WERI-Rb-1 (cell line): ENCODE data around the gene EVL.

Experiments used
- DNase-seq: peaks from one replicate; pipeline ENCODE4 v3.0.0-alpha.2; 2020
- H3K27ac ChIP-seq: fragments of 250-450 bp; sonication (Bioruptor Pico); 2 replicates; pipeline ENCODE4 v1.5.1; 2020; ENCODE audit warnings: mild to moderate bottlenecking, moderate library complexity
- H3K27me3 ChIP-seq: fragments of 250-450 bp; sonication (Bioruptor Pico); 2 replicates; pipeline ENCODE4 v1.5.1; 2021; ENCODE audit warnings: mild to moderate bottlenecking, low read depth, moderate library complexity; ENCODE audit not compliant: insufficient read depth, severe bottlenecking
- H3K36me3 ChIP-seq: fragments of 250-450 bp; sonication (Bioruptor Pico); 2 replicates; pipeline ENCODE4 v1.5.1; 2020; ENCODE audit warnings: mild to moderate bottlenecking, moderate library complexity
- H3K4me3 ChIP-seq: 2 replicates; pipeline ENCODE4 v1.5.1; 2011; ENCODE audit warnings: low read depth, mild to moderate bottlenecking, control low read depth, low read length
- H3K9me3 ChIP-seq: fragments of 250-450 bp; sonication (Bioruptor Pico); 2 replicates; pipeline ENCODE4 v1.5.1; 2021; ENCODE audit warnings: mild to moderate bottlenecking, moderate library complexity; ENCODE audit not compliant: severe bottlenecking
- TF ChIP-seq, protein P1 (sequence below): IDR thresholded peaks from 2 replicates; pipeline ENCODE4 v1.5.1; 2011; ENCODE audit warnings: low read depth, mild to moderate bottlenecking, control low read depth, inconsistent platforms, low read length

EVL gene

DNA sequence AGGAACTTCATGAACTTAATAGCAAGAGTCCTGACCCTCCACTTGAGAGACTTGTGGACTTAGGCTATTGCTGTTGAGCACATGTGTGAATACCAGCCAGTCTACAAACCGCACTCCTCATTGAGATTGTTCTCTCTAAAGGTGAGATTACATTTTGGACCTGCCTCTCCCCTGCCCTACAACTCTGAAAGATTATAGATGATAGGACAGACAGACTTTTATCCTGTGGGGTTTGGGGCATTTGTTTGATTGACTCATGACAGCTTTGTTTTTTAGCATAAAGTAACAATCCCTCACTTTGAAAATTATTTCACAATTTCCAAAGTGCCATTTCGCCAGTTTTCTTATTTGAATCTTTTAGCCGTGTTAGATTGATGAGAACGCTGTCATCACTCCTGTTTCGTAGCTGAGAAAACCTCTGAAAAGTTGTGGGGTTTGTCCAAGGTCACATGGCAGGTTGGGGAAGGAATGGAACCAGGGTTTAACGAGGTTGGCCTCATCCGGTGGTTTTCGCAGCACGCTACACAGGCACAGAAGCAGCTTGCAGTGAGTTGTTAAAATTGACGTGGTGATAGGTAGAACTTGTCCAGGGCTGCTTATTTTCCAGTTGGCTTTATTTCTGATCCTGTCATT, 836 bp downstream of the EVL start:
- Histone ChIP-seq H3K27me3 (no peaks in the 10 kb centered on the region), H3K27ac (no peak overlapping the region), H3K4me3 (no peak overlapping the region), H3K9me3 (no peaks in the 10 kb centered on the region), H3K36me3 (no peaks in the 10 kb centered on the region)
- TF ChIP-seq, protein P1, sequence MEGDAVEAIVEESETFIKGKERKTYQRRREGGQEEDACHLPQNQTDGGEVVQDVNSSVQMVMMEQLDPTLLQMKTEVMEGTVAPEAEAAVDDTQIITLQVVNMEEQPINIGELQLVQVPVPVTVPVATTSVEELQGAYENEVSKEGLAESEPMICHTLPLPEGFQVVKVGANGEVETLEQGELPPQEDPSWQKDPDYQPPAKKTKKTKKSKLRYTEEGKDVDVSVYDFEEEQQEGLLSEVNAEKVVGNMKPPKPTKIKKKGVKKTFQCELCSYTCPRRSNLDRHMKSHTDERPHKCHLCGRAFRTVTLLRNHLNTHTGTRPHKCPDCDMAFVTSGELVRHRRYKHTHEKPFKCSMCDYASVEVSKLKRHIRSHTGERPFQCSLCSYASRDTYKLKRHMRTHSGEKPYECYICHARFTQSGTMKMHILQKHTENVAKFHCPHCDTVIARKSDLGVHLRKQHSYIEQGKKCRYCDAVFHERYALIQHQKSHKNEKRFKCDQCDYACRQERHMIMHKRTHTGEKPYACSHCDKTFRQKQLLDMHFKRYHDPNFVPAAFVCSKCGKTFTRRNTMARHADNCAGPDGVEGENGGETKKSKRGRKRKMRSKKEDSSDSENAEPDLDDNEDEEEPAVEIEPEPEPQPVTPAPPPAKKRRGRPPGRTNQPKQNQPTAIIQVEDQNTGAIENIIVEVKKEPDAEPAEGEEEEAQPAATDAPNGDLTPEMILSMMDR, result no peak
- DNase-seq, result no peak

DNA sequence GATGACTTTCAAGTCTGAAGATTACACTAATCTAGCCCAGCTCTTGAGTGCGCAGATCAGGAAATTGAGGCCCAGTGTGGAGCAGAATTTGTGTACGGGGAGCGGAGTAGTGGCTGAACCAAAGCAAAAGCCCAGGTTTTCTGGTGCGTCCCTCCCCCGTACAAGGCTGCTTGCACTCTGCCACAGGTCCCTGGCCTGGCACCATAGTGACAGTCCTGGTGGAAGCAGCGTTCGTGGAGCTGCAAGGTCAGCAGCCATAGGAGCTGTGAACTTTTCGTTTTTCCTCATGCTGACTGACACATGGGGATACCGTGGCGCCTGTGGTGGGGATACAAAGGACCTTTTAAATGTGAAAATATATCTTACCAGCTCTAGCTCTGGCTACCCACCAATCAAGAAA, 1.7 kb downstream of the EVL start:
- H3K9me3 ChIP-seq, result no peaks in the 10 kb centered on the region
- no peak overlapping the region for H3K4me3 ChIP-seq
- no peaks in the 10 kb centered on the region for H3K27me3 ChIP-seq
- TF ChIP-seq, protein P1, result no peak
- DNase-seq, result no peak
- no peaks in the 10 kb centered on the region for H3K36me3 ChIP-seq
- no peak overlapping the region for H3K27ac ChIP-seq

GRCh38 chr14:100067481-100067880, 2.3 kb downstream of the EVL start:
- H3K36me3 ChIP-seq, result no peaks in the 10 kb centered on the region
- H3K9me3 ChIP-seq, result no peaks in the 10 kb centered on the region
- no peak overlapping the region for H3K27ac ChIP-seq
- H3K4me3 ChIP-seq, result no peak overlapping the region
- no peaks in the 10 kb centered on the region for H3K27me3 ChIP-seq
- no peak for DNase-seq
- TF ChIP-seq, protein P1, result no peak

DNA sequence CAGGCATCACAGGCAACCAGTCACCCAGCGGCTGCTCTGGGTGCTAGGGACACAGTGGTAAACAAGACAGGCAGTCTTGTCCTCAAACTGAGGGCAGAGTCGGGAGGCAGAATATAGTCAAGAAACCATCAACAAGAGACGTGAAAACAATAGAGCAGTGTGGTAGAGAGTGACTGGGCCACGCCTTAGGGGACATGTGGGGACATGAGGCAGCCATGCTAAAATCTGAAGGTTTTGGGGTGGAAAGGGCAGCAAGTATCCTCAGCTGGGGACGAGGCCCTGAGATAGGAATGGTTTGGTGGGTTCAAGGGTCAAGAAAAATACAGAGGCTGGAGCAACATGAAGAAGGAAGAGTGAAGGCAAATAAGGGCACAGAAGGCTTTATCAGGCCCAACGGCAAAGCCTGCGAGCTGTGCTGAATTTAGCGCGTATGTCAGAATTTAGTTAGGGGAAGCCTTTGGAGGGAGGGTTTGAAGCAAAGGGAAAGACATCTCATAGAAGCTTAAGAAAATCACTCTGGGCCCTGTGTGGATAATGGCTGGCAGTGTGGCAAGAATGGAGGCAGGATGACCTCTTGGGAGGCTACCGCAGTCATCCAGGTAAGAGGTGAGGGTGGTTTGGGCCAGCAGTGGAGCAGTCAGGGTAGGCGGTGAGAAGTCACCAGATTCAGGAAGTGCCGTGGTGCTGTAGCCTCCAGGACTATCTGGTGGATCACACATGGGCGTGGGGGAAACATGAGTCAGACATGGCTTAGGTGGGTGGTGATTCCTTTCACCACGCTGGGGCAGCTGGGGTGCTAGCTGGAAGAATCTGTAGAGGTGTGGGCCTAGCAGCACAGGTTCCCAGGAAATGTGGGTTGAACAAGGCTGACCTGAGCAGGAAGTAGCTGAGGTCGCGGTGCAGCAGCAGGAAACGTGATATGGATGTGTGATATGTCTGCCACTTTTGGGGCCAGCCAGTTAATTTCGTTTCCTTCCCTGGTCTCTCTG, 3.0 kb downstream of the EVL start:
- TF ChIP-seq, protein P1, result no peak
- Histone ChIP-seq H3K4me3 (no peak overlapping the region), H3K36me3 (no peaks in the 10 kb centered on the region), H3K9me3 (no peaks in the 10 kb centered on the region), H3K27me3 (no peaks in the 10 kb centered on the region), H3K27ac (no peak overlapping the region)
- DNase-seq, result no peak

- Histone ChIP-seq H3K27me3 (no peaks in the 10 kb centered on the region), H3K9me3 (no peaks in the 10 kb centered on the region), H3K36me3 (no peaks in the 10 kb centered on the region), H3K4me3 (no peak overlapping the region), H3K27ac (no peak overlapping the region)
- TF ChIP-seq, protein P1, result no peak
- DNase-seq, result no peak
Measured at GRCh38 chr14:100069161-100069800, 4.1 kb downstream of the EVL start.
